Mammary epithelial cell (primary cell): ENCODE results near the gene S100Z.

Experiments used
- CTCF ChIP-seq, 2 donors: IDR thresholded peaks in 1 of 2; conservative IDR thresholded peaks in 1 of 2; 2 replicates each; pipeline ENCODE4 v1.5.1; 2011 to 2012; ENCODE audit warnings: inconsistent platforms in 2 of 2, low read length in 2 of 2, mild to moderate bottlenecking in 2 of 2, control low read depth in 1 of 2, low read depth in 1 of 2; ENCODE audit not compliant: insufficient read depth in 1 of 2; ENCODE audit errors: extremely low read depth in 1 of 2
- EZH2 ChIP-seq: IDR thresholded peaks from 2 replicates; pipeline ENCODE4 v1.6.1; 2012; ENCODE audit warnings: low read length, inconsistent platforms, borderline replicate concordance

DNA sequence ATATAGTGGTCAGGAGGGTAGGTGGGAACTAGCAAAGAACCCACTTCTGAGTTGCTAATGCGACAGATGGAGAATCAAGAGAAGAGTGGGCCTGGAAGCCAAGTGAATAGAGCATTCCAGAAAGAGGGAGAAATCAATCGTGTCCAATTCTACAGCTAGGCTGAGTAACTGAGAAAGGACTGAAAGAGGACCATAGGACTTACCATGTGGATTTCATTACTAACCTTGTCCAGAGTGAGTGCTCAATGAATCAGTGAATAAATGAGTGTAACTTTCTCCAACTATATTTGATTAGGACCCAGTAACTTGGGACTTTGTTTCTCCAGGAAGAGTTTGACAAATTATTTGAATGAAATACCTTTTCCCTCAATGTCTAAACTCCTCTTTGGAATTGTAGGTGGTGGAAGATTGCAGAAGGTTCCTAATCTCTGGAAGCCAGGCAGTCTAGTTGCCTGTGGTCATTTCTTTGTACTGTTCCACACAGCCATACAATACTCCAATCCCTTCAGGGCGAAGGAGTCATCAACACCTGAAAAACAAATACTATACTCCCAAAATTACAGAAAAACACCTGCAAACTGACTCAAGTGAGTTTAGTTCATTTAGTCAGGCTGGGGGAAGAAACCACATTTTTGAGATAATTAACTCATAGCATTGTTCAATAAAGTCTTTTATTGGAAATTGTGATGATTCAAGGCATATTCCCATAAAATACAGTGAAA lies 33.5 kb upstream of the S100Z start:
- TF ChIP-seq EZH2 (no peak), CTCF (conservative IDR thresholded peaks at IDR 0.05 in 1 of 2, IDR thresholded peaks at IDR 0.05 in 1 of 2; ENCODE audit: extremely low read depth in 1 of 2, insufficient read depth in 1 of 2, low read depth in 1 of 2, low read length in 2 of 2) (no peak)
